Keratinocyte (primary cell): ENCODE results near the gene KICS2.

Source experiments
- EZH2 ChIP-seq: IDR thresholded peaks from one replicate; pipeline ENCODE4 v1.6.1; 2012; ENCODE audit warnings: inconsistent platforms, mild to moderate bottlenecking, low read length, moderate library complexity
- TF ChIP-seq, protein P1 (sequence below), 3 experiments: IDR thresholded peaks in 1 of 3; conservative IDR thresholded peaks in 1 of 3; optimal IDR thresholded peaks in 1 of 3; 2 replicates in 2 of 3; 3 replicates in 1 of 3; pipeline versions ENCODE3 to v1.5.1; 2011; ENCODE audit warnings: low read length in 3 of 3, mild to moderate bottlenecking in 3 of 3, moderate library complexity in 2 of 3, control low read depth in 1 of 3, inconsistent platforms in 1 of 3; ENCODE audit not compliant: insufficient read depth in 2 of 3; ENCODE audit errors: extremely low read depth in 1 of 3

DNA sequence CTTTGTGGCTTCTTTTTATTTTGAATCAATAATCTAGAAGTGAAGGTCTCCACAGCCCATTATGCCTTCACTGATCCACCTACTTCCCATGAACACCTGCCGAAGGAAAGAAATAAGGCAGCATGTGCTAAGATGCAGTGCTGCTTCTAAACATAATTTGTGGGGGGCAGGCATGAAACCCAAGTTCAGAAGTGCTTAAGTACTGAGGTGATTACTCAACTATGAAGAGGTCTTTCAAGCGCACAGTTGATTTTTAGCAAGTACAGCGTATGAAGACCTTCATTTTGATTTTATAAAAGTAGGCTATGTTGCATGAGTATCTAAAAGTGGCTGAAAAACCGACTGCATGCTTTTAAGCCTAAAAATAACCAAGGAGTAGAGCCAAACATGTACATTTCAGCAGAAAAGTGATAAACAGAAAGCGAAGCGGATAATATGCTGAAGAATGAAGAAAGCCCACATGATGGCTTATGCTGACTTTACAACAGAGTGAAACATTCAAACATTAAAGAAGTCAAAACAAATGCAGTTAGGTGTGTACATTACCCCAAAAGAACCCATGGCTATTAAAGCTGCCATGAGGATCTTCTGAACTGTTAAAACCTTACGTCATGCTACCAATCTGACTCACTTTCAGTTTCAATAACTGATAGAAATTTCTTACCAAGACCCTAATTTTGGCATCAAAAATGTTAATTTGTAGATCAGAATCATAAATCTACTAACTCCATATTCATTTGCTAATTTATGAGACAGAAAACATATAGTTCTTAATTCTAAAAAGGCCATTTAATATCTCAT is 29.3 kb downstream of the KICS2 start:
- TF ChIP-seq EZH2, result no peak
- TF ChIP-seq, protein P1, sequence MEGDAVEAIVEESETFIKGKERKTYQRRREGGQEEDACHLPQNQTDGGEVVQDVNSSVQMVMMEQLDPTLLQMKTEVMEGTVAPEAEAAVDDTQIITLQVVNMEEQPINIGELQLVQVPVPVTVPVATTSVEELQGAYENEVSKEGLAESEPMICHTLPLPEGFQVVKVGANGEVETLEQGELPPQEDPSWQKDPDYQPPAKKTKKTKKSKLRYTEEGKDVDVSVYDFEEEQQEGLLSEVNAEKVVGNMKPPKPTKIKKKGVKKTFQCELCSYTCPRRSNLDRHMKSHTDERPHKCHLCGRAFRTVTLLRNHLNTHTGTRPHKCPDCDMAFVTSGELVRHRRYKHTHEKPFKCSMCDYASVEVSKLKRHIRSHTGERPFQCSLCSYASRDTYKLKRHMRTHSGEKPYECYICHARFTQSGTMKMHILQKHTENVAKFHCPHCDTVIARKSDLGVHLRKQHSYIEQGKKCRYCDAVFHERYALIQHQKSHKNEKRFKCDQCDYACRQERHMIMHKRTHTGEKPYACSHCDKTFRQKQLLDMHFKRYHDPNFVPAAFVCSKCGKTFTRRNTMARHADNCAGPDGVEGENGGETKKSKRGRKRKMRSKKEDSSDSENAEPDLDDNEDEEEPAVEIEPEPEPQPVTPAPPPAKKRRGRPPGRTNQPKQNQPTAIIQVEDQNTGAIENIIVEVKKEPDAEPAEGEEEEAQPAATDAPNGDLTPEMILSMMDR (optimal IDR thresholded peaks at IDR 0.05 in 1 of 3, IDR thresholded peaks at IDR 0.05 in 1 of 3, conservative IDR thresholded peaks at IDR 0.05 in 1 of 3; ENCODE audit: extremely low read depth in 1 of 3, insufficient read depth in 2 of 3, low read length in 3 of 3), result no peak
